GM21447 (cell line): ENCODE results near the gene UCK1.

Source experiments
- ATAC-seq: cut with Tn5 transposase; IDR thresholded peaks from one replicate; pipeline ENCODE4 v1.9.1; 2021; ENCODE audit not compliant: unreplicated experiment

UCK1 gene

GRCh38 chr9:131477816-131478419 lies 53.1 kb downstream of the UCK1 start:
- ATAC-seq = no peak

DNA sequence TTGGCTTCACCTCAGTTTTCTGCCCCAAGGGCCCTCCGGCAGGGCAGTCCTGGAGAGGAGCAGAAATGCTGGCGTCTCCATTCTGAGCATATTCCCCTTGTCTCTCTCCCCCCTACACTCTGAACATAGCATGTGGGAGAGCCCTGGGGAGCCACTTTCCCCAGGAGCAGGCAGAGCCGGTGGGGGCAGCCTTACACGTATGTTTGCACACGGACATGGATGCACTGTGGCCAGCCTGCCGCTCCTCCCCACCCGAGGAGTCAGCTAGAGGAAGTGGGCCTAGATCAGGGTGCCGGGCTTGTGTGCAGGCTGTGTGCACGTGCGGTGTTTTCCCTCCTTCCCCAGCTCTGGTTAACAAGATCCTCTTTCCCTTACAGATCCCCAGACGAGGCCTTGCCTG lies 53.7 kb downstream of the UCK1 start:
- no peak for ATAC-seq

DNA sequence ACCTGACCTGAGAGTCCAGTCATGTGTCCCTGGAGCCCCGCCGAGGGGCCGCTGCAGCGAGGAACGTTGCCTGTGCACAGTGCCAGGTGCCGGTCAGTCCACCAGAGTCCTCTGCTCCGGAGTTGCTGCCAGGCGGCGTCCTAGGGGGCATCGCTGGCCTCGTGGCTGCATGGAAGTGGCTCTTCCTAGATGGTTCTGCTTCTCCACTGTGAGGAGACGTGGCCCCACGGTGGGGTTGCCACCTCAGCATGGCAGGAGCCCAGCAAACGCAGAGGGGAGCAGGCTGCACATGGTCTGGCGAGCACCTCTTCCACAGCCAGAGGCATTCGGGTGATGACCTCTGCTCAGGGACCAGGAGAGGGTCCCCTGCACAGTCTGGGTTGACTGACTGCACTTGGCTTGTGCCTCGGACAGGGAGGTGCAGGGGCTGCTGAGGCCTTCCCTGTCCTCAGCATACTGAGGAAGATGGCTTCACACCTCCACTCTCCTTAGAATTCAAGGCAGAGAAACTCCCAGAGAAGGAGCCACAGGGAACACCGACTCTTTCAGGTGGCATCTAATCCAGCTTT lies 54.2 kb downstream of the UCK1 start:
- no peak for ATAC-seq

DNA sequence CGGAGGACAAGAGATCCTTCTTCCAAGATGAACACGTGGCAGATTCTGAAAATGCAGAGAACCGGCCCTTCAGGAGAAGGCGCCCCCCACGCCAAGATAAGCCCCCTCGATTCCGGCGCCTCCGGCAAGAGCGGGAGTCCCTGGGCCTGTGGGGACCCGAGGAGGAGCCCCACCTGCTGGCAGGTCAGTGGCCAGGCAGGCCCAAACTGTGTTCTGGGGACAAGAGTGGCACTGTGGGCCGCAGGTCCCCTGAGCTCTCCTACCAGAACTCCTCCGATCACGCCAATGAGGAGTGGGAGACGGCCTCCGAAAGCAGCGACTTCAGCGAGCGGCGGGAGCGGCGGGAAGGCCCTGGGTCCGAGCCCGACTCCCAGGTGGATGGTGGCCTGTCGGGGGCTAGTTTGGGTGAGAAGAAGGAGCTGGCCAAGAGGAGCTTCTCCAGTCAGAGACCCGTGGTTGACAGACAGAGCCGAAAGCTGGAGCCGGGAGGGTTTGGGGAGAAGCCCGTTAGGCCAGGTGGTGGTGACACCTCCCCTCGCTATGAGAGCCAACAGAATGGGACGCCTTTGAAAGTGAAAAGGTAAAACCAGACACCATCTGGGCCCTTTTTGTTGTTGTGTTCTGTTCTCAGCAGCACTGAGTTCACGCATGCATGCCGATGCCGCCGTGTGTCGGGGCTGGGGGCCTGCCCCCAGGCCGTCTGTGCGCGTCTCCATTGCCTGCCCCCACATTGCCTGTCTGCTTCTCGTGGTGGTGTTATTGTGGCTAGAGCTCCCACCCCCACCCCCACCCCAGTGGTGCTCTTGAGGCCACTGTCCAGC lies 54.9 kb downstream of the UCK1 start:
- no peak for ATAC-seq

- ATAC-seq = no peak
Measured at GRCh38 chr9:131475111-131475955, 55.7 kb downstream of the UCK1 start.

- ATAC-seq = no peak
Measured at GRCh38 chr9:131474711-131475110, 56.4 kb downstream of the UCK1 start.

GRCh38 chr9:131473891-131474290 lies 57.2 kb downstream of the UCK1 start:
- no peak for ATAC-seq
